ENCODE data around the gene RBBP5.
A peak's percentile ranks its signal among the peaks of the same experiment; 100 is the strongest.
"Not testable (repeated sequence)": the region's sequence is repeated elsewhere in the genome, so short reads cannot be mapped to it uniquely, and the experiment has no call there.

The RBBP5 gene

DNA sequence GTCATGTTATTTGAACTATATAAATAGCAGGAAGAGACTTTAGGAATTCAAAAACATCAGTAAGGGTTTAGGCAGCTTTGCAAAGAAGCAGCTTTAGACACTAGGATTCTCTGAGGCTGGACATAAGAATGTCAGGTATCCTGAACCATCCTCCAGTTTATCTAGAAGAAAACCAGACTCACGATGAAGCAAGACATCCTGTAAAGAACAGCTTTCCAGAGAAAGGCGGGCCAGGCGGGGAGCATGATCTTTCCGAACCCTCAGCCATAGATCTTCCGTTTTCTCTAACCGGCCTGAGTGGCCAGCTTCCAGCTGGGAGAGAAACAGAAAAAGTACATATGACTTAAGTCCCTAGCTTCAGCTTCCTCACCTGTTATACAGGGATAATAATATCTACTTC is 39.3 kb upstream of the RBBP5 start:
- no peak for DNase-seq (ENCODE audit: low read depth)

GRCh38 chr1:205158048-205158616 is 36.4 kb upstream of the RBBP5 start:
- H3K4me3 ChIP-seq (ENCODE audit: control insufficient read depth, low read depth, low read length): no peak overlapping the region
- no peak for TF ChIP-seq CTCF (conservative IDR thresholded peaks at IDR 0.05; ENCODE audit: control insufficient read depth, insufficient read depth, low read depth, low read length)

More for the DNA sequence above, 39.3 kb upstream of the RBBP5 start:
- no peak overlapping the region for H3K4me3 ChIP-seq (ENCODE audit: control insufficient read depth, low read depth, low read length)
- TF ChIP-seq CTCF (conservative IDR thresholded peaks at IDR 0.05; ENCODE audit: control insufficient read depth, insufficient read depth, low read depth, low read length): no peak

GRCh38 chr1:205155665-205156377 is 34.0 kb upstream of the RBBP5 start:
- not testable (repeated sequence) for H3K4me3 ChIP-seq (ENCODE audit: control insufficient read depth, low read depth, low read length); DNase-seq (ENCODE audit: low read depth)

More at GRCh38 chr1:205158048-205158616, 36.4 kb upstream of the RBBP5 start:
- no peak for DNase-seq (ENCODE audit: low read depth)

GRCh38 chr1:205152505-205152904 is 30.7 kb upstream of the RBBP5 start:
- TF ChIP-seq CTCF (conservative IDR thresholded peaks at IDR 0.05; ENCODE audit: control insufficient read depth, insufficient read depth, low read depth, low read length): no peak

GRCh38 chr1:205150651-205151428 is 29.1 kb upstream of the RBBP5 start:
- TF ChIP-seq CTCF (conservative IDR thresholded peaks at IDR 0.05; ENCODE audit: control insufficient read depth, insufficient read depth, low read depth, low read length): no peak
- no peak overlapping the region for H3K4me3 ChIP-seq (ENCODE audit: control insufficient read depth, low read depth, low read length)
- DNase-seq (ENCODE audit: low read depth): no peak

More at GRCh38 chr1:205152505-205152904, 30.7 kb upstream of the RBBP5 start:
- DNase-seq (ENCODE audit: low read depth): no peak
- H3K4me3 ChIP-seq (ENCODE audit: control insufficient read depth, low read depth, low read length): no peak overlapping the region

- DNase-seq (ENCODE audit: low read depth): peak; percentile 79
- no peak for TF ChIP-seq CTCF (conservative IDR thresholded peaks at IDR 0.05; ENCODE audit: control insufficient read depth, insufficient read depth, low read depth, low read length)
- no peak overlapping the region for H3K4me3 ChIP-seq (ENCODE audit: control insufficient read depth, low read depth, low read length)
Measured at GRCh38 chr1:205147191-205147835, 25.5 kb upstream of the RBBP5 start.
